ENCODE measurements around the gene COL23A1. TPM values are rescaled to one million over a fixed set of nuclear protein-coding genes. Genes with fewer than 3 reads are reported as not detected.
A peak's percentile ranks its signal among the peaks of the same experiment; 100 is the strongest.

Gene COL23A1
- total RNA-seq, 4 donors from 2014 or later: 7.9 to 20.4 (median 12.0) TPM

DNA sequence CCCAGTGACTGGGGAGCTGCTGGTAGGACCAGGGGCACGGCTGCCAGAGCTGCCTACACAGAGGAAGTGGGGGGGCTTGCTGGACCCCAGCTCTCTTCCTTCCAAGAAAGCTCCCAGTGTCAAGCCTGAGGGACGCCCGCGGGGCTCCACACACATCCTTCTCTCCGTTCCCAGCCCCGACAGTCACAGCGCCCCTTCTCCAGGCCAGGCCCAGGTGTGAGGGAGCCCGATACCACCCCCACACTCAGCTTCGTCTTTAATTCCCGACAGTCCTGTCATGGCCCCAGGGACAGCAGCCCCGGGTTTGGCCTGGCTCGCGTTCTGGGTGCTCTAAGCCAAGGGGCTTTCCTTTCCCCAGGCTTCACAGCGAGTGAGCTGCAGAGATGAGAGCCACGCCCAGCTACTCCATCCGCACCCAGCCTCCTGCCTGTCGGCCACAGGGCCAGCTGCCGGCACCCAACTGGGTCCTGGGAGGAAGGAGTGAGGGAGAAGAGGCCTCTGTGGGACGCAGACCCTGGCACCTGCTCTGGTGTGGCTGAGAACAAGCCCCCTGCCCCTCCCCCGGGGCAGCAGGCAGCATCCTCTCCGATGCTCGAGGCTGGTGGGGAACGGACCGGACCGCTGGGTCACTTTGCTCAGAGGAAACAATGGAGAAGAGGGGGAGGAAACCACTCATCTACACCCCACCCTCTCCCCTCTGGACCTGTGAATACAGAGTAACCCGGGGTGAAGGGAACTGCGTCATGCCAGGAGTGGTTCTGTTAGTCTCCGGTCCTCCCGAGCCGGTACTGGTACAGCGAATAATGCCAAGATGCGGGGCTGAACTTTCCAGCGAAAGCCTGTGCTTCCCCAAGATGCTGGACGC lies 303.7 kb downstream of the COL23A1 start:
- H3K9me3 ChIP-seq: peaks cover 0 to 14% (median 4%) of the 10 kb centered on the region in 4 donors
- no peak overlapping the region for H3K27ac ChIP-seq
- no peaks in the 10 kb centered on the region for H3K36me3 ChIP-seq
- TF ChIP-seq POLR2A (IDR thresholded peaks at IDR 0.05) (no peak), EP300 (IDR thresholded peaks at IDR 0.05) (no peak)
- TF ChIP-seq, protein P1, sequence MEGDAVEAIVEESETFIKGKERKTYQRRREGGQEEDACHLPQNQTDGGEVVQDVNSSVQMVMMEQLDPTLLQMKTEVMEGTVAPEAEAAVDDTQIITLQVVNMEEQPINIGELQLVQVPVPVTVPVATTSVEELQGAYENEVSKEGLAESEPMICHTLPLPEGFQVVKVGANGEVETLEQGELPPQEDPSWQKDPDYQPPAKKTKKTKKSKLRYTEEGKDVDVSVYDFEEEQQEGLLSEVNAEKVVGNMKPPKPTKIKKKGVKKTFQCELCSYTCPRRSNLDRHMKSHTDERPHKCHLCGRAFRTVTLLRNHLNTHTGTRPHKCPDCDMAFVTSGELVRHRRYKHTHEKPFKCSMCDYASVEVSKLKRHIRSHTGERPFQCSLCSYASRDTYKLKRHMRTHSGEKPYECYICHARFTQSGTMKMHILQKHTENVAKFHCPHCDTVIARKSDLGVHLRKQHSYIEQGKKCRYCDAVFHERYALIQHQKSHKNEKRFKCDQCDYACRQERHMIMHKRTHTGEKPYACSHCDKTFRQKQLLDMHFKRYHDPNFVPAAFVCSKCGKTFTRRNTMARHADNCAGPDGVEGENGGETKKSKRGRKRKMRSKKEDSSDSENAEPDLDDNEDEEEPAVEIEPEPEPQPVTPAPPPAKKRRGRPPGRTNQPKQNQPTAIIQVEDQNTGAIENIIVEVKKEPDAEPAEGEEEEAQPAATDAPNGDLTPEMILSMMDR (IDR thresholded peaks at IDR 0.05): no peak
- no peak overlapping the region for H3K4me3 ChIP-seq
- DNase-seq (ENCODE audit: low spot score in 2 of 2): no peak
- 86 to 90% methylated on average over 29 to 34 of the region's 34 CpGs for WGBS, 2 donors
- peaks cover 0 to 4% of the 10 kb centered on the region in 2 donors for H3K27me3 ChIP-seq
- peaks cover 0 to 10% (median 0%) of the 10 kb centered on the region in 4 donors for H3K4me1 ChIP-seq

DNA sequence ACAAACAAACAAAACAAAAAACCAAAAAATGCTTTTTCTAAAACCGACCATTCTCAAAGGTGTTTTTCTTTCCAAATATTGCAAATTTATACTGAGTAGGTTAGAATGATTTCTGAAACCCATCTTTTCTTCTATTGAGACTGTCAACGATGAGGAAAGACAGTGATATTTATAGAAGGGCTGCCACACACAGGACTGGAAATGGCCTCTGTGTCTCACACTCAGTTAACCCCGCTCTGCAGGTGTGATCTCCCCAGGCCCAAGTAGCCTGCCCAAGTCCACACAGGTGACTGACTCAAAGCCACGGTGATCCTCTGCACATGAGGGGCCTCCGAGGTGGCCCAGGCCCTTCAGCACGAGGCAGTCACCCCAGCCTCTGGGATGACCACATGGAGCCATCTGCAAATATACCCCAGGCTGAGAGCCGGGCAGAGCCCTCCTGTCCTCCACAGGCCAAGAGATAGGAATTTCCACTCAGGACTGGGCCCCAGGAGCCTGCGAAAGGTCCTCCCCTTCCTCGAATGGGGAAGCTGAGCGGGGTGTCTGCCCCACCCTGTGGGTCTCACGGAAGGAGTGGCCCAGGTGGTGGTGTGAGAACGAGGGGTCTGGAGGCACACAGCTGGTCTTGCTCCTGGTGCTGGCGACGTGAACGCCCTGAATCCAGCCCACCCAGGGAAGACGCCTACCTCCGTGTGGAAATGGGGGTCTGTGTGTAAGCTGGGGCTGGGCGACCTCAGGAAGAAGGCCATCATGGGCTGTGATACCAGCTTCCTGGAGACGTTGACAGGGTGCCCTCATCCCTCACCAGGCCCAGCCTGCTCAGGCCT lies 304.6 kb downstream of the COL23A1 start:
- no peak for DNase-seq (ENCODE audit: low spot score in 2 of 2)
- Histone ChIP-seq H3K27ac (no peak overlapping the region), H3K4me1 (peaks cover 0 to 10% (median 0%) of the 10 kb centered on the region in 4 donors), H3K36me3 (no peaks in the 10 kb centered on the region), H3K4me3 (no peak overlapping the region), H3K27me3 (peaks cover 0 to 4% of the 10 kb centered on the region in 2 donors), H3K9me3 (peaks cover 0 to 14% (median 4%) of the 10 kb centered on the region in 4 donors)
- WGBS, 2 donors: 87 to 88% methylated on average over 14 to 18 of the region's 19 CpGs
- TF ChIP-seq POLR2A (IDR thresholded peaks at IDR 0.05): no peak
- TF ChIP-seq, protein P1 (IDR thresholded peaks at IDR 0.05): no peak
- TF ChIP-seq EP300 (IDR thresholded peaks at IDR 0.05): no peak

DNA sequence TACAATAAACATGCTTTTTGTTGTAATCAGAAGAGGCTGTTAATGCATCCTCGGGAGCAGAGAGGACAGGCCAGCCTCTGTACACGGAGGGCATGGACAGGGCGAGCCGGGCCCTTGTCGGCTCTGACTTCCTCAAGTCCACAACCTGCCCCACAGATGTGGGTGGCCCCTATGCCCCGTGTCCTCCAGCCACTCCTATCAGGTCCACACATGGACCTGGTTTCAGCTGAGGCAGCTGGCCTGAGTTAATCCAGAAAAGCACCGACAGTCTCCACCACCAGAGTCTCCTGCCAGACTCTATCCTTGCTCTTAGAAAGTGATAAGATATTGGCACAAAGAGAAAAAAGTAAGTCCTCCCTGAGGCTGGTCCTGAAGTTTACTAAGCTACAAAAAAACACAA lies 305.2 kb downstream of the COL23A1 start:
- Histone ChIP-seq H3K9me3 (peaks cover 0 to 14% (median 4%) of the 10 kb centered on the region in 4 donors), H3K4me3 (no peak overlapping the region), H3K36me3 (no peaks in the 10 kb centered on the region), H3K4me1 (peaks cover 0 to 15% (median 3%) of the 10 kb centered on the region in 4 donors), H3K27me3 (no peaks in the 10 kb centered on the region), H3K27ac (no peak overlapping the region)
- no peak for TF ChIP-seq POLR2A (IDR thresholded peaks at IDR 0.05)
- TF ChIP-seq, protein P1 (IDR thresholded peaks at IDR 0.05): no peak
- 50 to 56% methylated on average over 7 of the region's 7 CpGs for WGBS, 2 donors
- DNase-seq (ENCODE audit: low spot score in 2 of 2): no peak

DNA sequence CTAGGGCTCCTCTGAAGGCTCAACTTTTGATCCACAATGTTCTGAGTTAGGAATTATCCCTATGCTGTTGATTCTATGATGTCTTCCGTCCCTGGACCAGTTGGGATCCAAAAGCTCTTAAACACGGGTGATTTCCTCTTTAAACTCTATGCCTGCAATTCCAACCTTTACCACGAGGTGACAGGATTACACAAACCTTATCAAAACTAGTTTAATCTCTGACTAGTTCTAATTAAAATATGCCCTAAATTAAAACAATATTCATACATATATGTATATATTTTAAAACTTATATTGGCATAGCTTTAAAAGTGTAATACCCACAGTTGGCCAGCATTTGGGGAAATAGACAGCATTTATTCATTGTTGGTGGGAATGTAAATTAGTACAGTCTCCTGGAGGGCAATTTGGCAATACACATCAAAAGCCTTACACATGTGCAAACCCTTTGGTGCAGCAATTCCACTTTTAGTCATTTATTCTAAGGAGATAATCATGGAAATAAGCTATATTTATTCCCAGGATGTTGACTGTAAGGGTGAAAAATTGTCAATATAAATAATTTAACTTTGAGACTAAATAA lies 306.0 kb downstream of the COL23A1 start:
- TF ChIP-seq POLR2A (IDR thresholded peaks at IDR 0.05): no peak
- TF ChIP-seq EP300 (IDR thresholded peaks at IDR 0.05): no peak
- TF ChIP-seq, protein P1 (IDR thresholded peaks at IDR 0.05): peak in 2 of 5 experiments; percentile 27 to 39
- Histone ChIP-seq H3K9me3 (peaks cover 0 to 14% (median 4%) of the 10 kb centered on the region in 4 donors), H3K27me3 (no peaks in the 10 kb centered on the region), H3K36me3 (no peaks in the 10 kb centered on the region), H3K27ac (no peak overlapping the region), H3K4me1 (peaks cover 0 to 16% (median 6%) of the 10 kb centered on the region in 4 donors), H3K4me3 (no peak overlapping the region)
- DNase-seq (ENCODE audit: low spot score in 2 of 2): no peak
- WGBS, 2 donors: 46 to 58% methylated on average over 3 of the region's 3 CpGs

All from tibial nerve (tissue), 4 donors.